Activated CD4-positive, alpha-beta T cell treated with anti-CD3 and anti-CD28 coated beads for 36 hours (primary cell): Measurements from ENCODE around the gene GPR62. TPM values are rescaled to one million over a fixed set of nuclear protein-coding genes. Genes with fewer than 3 reads are reported as not detected.

Source experiments
- ATAC-seq: fragments of 200-7000 bp; cut with Tn5 transposase; one replicate; pipeline ENCODE4 v1.10.0; 2021; ENCODE audit warnings: mild to moderate bottlenecking, moderate library complexity
- CTCF ChIA-PET: fragments of 350-600 bp; sonication (Branson Sonifier 250); formaldehyde crosslinking; loops from one replicate; lab custom pipeline; 2021; ENCODE audit warnings: antibody characterized with exemption; lab: Charles Lee
- POLR2A ChIA-PET: fragments of 350-600 bp; sonication (Branson Sonifier 250); formaldehyde crosslinking; loops from one replicate; lab custom pipeline; 2021; ENCODE audit warnings: antibody characterized with exemption, inconsistent platforms; lab: Charles Lee
- DNase-seq: peaks from one replicate; pipeline ENCODE4 v3.0.0-alpha.2; 2020
- H3K27ac Mint-ChIP-seq: one replicate; pipeline ENCODE4 v1.8.0; 2021; ENCODE audit warnings: mixed read lengths
- H3K27me3 Mint-ChIP-seq: one replicate; pipeline ENCODE4 v1.8.0; 2021; ENCODE audit warnings: mixed read lengths
- H3K36me3 Mint-ChIP-seq: one replicate; pipeline ENCODE4 v1.8.0; 2021; ENCODE audit warnings: low read depth, mixed read lengths
- H3K4me1 Mint-ChIP-seq: one replicate; pipeline ENCODE4 v1.8.0; 2021; ENCODE audit warnings: mixed read lengths
- H3K4me3 Mint-ChIP-seq: one replicate; pipeline ENCODE4 v1.8.0; 2021; ENCODE audit warnings: mild to moderate bottlenecking, moderate library complexity, mixed read lengths
- H3K9me3 Mint-ChIP-seq: one replicate; pipeline ENCODE4 v1.8.0; 2021; ENCODE audit warnings: low read depth, mixed read lengths
- intact Hi-C, 2 experiments: fragments of 100-400 bp; cut with DNase I in 1 of 2; cut with micrococcal nuclease in 1 of 2; formaldehyde crosslinking; loops; one replicate each; pipeline versions ENCODE4 v1.14.2 to v1.15.1; 2022 to 2024; cut with DNase I, micrococcal nuclease
- total RNA-seq, 2 experiments: library from RNA; stranded (reverse); gene quantifications; one replicate each; pipeline ENCODE4 v1.2.3, GENCODE V29; 2021

GPR62 gene
- total RNA-seq, 2 experiments from 2014 or later, result not detected

DNA sequence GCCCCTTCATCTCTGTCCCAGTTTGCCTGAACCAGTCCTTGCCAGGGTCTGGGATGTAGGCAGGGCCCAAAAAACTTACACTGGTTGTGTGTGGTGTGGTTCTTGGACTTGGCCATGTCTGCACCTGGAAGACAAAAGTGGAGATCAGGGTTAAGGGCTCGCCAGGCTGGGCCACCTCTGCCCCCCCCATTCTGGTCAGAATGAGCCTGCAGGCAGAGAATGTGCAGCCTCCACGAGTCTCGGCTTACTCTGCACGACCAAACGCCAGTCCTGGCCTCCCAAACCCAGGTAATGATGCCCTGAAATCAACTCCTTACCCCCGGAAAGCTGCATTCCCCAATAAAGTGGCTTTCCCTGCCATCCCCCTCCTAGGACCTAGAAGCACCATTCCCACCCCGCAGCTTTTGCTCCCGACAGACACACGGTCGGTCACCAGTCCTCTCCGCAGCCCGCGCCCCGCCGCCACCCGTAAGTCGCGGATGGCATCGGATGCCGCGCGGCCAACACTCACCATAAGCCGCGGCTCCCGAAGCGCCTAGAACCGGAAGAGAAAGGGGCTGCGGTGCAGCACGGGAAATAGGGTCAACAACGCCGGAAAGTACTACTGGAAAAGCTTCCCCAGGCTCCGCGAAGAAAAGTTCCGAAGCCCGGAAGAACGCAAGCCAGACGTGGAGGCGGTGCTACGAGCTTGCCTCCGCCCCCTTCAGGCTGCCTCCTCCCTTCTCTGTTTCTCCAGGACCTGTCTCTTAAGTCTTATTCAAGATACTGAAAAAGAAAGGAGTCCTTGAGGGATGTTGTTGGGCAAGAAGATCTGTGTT is 40.4 kb downstream of the GPR62 start, which contains the start of gene RPL29:
Gene RPL29 (minus strand): TSS at position 550 of the 818 bp plus-strand sequence. CDS start 434 bp downstream, at position 116.
- CTCF ChIA-PET, result interaction anchor here (0.7 to 2.4 kb wide), 15 partner anchors 13 to 159 kb away, joined by 3 to 24 read pairs (median 4); partner anchors contain the start of genes ABHD14B, ACY1, DUSP7 and PARP3

GRCh38 chr3:51997172-51997571 is 42.0 kb downstream of the GPR62 start:
- H3K27me3 Mint-ChIP-seq, result no peaks in the 10 kb centered on the region
- H3K4me3 Mint-ChIP-seq, result peak overlapping the region; percentile 5
- intact Hi-C loops, result loop anchor here (5.0 to 10.0 kb wide), 5 partner anchors 225 to 1645 kb away; partner anchors contain the start of genes CYB561D2 (in 1 of the 2), DCP1A (in 1 of the 2), MANF (in 1 of the 2) and NPRL2 (in 1 of the 2)
- peaks cover 25% of the 10 kb centered on the region for H3K4me1 Mint-ChIP-seq
- H3K27ac Mint-ChIP-seq, result peak overlapping the region; percentile 1
- no peaks in the 10 kb centered on the region for H3K9me3 Mint-ChIP-seq
- ATAC-seq, result no peak
- CTCF ChIA-PET, result interaction anchor here (1.4 kb wide), 1 partner anchor 342 kb away, joined by 6 read pairs; no protein-coding TSS in a partner anchor
- peaks cover 35% of the 10 kb centered on the region for H3K36me3 Mint-ChIP-seq
- POLR2A ChIA-PET, result no interaction called here
- no peak for DNase-seq

More for the DNA sequence above, 40.4 kb downstream of the GPR62 start, which contains the start of gene RPL29:
- H3K4me3 Mint-ChIP-seq, result peak within 1 kb of the TSS; percentile 100
- no peaks in the 10 kb centered on the region for H3K9me3 Mint-ChIP-seq
- intact Hi-C loops, result loop anchor here (1.0 to 10.0 kb wide), 12 partner anchors 12 to 1643 kb away; partner anchors contain the start of genes ABHD14B (in 2 of the 2), ACY1 (in 2 of the 2), PARP3 (in 2 of the 2) and WDR82 (in 2 of the 2)
- POLR2A ChIA-PET, result interaction anchor here (0.6 to 1.9 kb wide), 14 partner anchors 9 to 495 kb away, joined by 3 to 34 read pairs (median 5); partner anchors contain the start of genes ABHD14B, ACY1, DUSP7 and PARP3
- H3K27me3 Mint-ChIP-seq, result no peaks in the 10 kb centered on the region
- peak within 1 kb of the TSS; percentile 100 for H3K27ac Mint-ChIP-seq
- ATAC-seq (peak; percentile 95), DNase-seq (peak; percentile 96)
- H3K36me3 Mint-ChIP-seq, result peaks cover 46% of the 10 kb centered on the region
- H3K4me1 Mint-ChIP-seq, result peaks cover 26% of the 10 kb centered on the region

DNA sequence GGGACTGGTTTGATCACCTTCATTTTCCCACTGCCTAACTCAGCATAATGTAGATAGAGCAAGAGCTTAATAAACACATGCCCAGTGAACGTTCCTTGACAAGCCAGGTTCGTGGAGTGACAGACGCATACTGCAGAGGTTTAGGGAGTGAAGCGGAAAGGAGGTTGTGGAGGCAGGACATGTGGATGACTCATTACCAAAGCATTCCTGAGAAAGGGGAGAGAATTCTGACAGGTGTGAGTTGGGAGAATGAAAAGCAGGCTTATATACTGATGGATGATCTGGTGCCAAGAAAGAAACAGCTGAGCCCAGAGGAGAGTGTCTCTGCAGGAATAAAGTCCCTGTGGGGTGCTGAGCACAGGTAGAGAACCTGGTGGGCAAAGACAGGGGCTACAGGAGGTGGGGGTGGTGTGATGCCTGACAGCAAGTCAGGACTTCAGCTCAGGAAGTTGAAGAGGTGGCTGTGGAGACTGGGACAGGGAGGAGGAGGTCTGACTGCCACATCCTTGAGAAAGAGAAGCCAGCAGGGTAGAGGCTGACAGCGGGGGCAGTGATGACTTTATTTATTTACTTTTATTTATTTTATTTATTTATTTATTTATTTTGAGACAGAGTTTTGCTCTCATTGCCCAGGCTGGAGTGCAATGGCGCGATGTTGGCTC is 42.9 kb downstream of the GPR62 start:
- no peak for DNase-seq
- POLR2A ChIA-PET, result interaction anchor here (0.6 kb wide), 1 partner anchor 160 kb away, joined by 5 read pairs; no protein-coding TSS in a partner anchor
- no peak overlapping the region for H3K27ac Mint-ChIP-seq
- peaks cover 17% of the 10 kb centered on the region for H3K4me1 Mint-ChIP-seq
- intact Hi-C loops, result loop anchor here (5.0 to 10.0 kb wide), 5 partner anchors 224 to 1646 kb away; partner anchors contain the start of genes CYB561D2 (in 1 of the 2), DCP1A (in 1 of the 2), MANF (in 1 of the 2) and NPRL2 (in 1 of the 2)
- H3K4me3 Mint-ChIP-seq, result no peak overlapping the region
- H3K27me3 Mint-ChIP-seq, result no peaks in the 10 kb centered on the region
- CTCF ChIA-PET, result interaction anchor here (0.6 to 1.6 kb wide), 6 partner anchors 15 to 342 kb away, joined by 3 to 7 read pairs (median 6); partner anchors contain the start of genes ACY1, DUSP7 and WDR82
- ATAC-seq, result no peak
- H3K36me3 Mint-ChIP-seq, result peaks cover 27% of the 10 kb centered on the region
- H3K9me3 Mint-ChIP-seq, result no peaks in the 10 kb centered on the region

DNA sequence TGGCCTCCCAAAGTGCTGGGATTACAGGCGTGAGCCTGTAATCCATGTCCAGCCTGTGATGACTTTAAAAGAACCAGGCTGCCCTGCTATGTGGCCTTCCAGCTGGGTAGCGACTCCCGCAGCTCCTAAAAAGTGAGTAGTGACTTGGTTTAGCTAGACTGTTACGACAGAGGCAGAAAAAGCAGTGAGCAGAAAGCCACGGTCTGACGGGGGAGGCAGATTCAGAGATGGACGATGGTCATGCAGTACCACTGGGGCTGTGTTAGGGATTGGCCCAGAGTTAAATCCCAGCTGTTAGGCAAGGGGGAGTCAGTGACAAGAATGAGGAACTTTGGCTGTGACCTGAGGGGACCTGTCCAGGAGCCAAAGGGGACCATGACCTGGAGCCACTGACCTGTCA is 43.6 kb downstream of the GPR62 start:
- H3K9me3 Mint-ChIP-seq, result no peaks in the 10 kb centered on the region
- CTCF ChIA-PET, result interaction anchor here (0.6 to 1.6 kb wide), 7 partner anchors 16 to 341 kb away, joined by 3 to 7 read pairs (median 5); partner anchors contain the start of genes ACY1 and DUSP7
- POLR2A ChIA-PET, result interaction anchor here (0.6 to 0.7 kb wide), 2 partner anchors 159 to 842 kb away, joined by 3 to 5 read pairs; no protein-coding TSS in a partner anchor
- DNase-seq, result no peak
- peaks cover 13% of the 10 kb centered on the region for H3K4me1 Mint-ChIP-seq
- no peak overlapping the region for H3K4me3 Mint-ChIP-seq
- no peak for ATAC-seq
- no peak overlapping the region for H3K27ac Mint-ChIP-seq
- no peaks in the 10 kb centered on the region for H3K27me3 Mint-ChIP-seq
- peaks cover 21% of the 10 kb centered on the region for H3K36me3 Mint-ChIP-seq
- intact Hi-C loops, result loop anchor here (5.0 to 10.0 kb wide), 5 partner anchors 224 to 1646 kb away; partner anchors contain the start of genes CYB561D2 (in 1 of the 2), DCP1A (in 1 of the 2), MANF (in 1 of the 2) and NPRL2 (in 1 of the 2)

DNA sequence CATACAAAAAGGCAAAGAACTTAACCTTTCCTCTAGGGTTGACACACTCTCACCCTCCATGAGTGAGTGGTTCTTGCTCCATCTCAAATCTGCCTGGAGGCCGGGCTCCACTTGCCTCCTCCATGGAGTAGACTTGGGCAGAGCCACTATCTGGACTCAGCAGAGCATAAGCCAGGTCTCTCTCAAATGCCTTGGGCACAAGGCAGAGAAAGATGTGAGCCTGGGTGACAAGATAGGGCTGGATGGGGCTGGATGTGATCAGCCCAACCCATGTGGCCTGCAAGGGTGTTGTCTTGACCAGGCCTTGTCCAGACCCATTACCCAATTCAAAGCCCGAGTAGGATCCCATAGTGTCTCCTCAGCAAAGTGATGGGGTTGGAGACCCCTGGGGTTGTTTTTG is 44.7 kb downstream of the GPR62 start:
- POLR2A ChIA-PET, result no interaction called here
- H3K4me3 Mint-ChIP-seq, result no peak overlapping the region

GRCh38 chr3:52001443-52001974 is 46.3 kb downstream of the GPR62 start:
- no peaks in the 10 kb centered on the region for H3K27me3 Mint-ChIP-seq
- H3K27ac Mint-ChIP-seq, result no peak overlapping the region
- no peak overlapping the region for H3K4me3 Mint-ChIP-seq
- peak; percentile 97 for ATAC-seq
- peaks cover 16% of the 10 kb centered on the region for H3K4me1 Mint-ChIP-seq
- peak; percentile 91 for DNase-seq
- ChIA-PET POLR2A (no interaction called here), CTCF (interaction anchor here (0.5 to 6.3 kb wide), 26 partner anchors 9 to 446 kb away, joined by 3 to 76 read pairs (median 4); partner anchors contain the start of genes DUSP7 and POC1A)
- H3K9me3 Mint-ChIP-seq, result no peaks in the 10 kb centered on the region
- intact Hi-C loops, result loop anchor here (1.0 to 2.0 kb wide), 7 partner anchors 55 to 445 kb away; partner anchors contain the start of genes DUSP7 (in 1 of the 2) and PARP3 (in 1 of the 2)
- no peaks in the 10 kb centered on the region for H3K36me3 Mint-ChIP-seq

More for the DNA sequence above, 44.7 kb downstream of the GPR62 start:
- ATAC-seq (no peak), DNase-seq (no peak)
- Mint-ChIP-seq H3K27ac (no peak overlapping the region), H3K36me3 (peaks cover 10% of the 10 kb centered on the region), H3K27me3 (no peaks in the 10 kb centered on the region), H3K9me3 (no peaks in the 10 kb centered on the region), H3K4me1 (peaks cover 7% of the 10 kb centered on the region)
- intact Hi-C loops, result loop anchor here (2.0 to 10.0 kb wide), 7 partner anchors 57 to 1648 kb away; partner anchors contain the start of genes CYB561D2 (in 1 of the 2), DCP1A (in 1 of the 2), DUSP7 (in 1 of the 2) and MANF (in 1 of the 2)
- CTCF ChIA-PET, result interaction anchor here (0.7 to 6.3 kb wide), 5 partner anchors 18 to 413 kb away, joined by 3 to 76 read pairs (median 4); no protein-coding TSS in a partner anchor

DNA sequence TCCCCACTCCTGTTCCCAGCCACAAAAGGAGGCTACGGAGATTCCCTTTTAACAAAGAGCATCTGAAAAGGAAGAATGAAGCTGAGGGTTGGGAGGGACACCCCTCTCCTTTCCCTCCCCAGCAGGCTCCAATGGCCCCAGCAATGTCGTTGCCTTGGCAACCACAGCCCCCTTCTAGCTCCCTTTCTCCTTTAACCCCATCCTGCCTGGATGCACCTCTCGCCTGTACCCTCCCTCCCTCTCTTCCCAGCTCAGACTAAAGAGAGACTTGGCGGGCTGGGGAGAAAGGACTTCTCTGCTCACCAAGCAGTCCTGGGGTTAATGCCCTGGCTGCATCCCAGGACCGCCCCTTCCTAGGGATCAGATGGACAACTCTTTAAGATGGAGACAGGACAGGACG is 47.6 kb downstream of the GPR62 start:
- intact Hi-C loops, result no loop called here
- POLR2A ChIA-PET, result interaction anchor here (1.1 kb wide), 1 partner anchor 55 kb away, joined by 3 read pairs; no protein-coding TSS in a partner anchor
- Mint-ChIP-seq H3K9me3 (no peaks in the 10 kb centered on the region), H3K36me3 (no peaks in the 10 kb centered on the region), H3K27me3 (no peaks in the 10 kb centered on the region), H3K27ac (no peak overlapping the region), H3K4me3 (no peak overlapping the region), H3K4me1 (peaks cover 16% of the 10 kb centered on the region)
- DNase-seq (no peak), ATAC-seq (no peak)
- CTCF ChIA-PET, result interaction anchor here (0.7 to 6.3 kb wide), 10 partner anchors 11 to 445 kb away, joined by 3 to 76 read pairs (median 6); partner anchors contain the start of genes ACY1 and RRP9

- no peak overlapping the region for H3K4me3 Mint-ChIP-seq
- no peaks in the 10 kb centered on the region for H3K9me3 Mint-ChIP-seq
- H3K4me1 Mint-ChIP-seq, result peaks cover 16% of the 10 kb centered on the region
- intact Hi-C loops, result no loop called here
- H3K36me3 Mint-ChIP-seq, result no peaks in the 10 kb centered on the region
- ATAC-seq, result no peak
- no peak for DNase-seq
- ChIA-PET CTCF (interaction anchor here (0.5 to 6.3 kb wide), 9 partner anchors 22 to 1113 kb away, joined by 3 to 76 read pairs (median 4); partner anchors contain the start of genes ACY1 and RRP9), POLR2A (no interaction called here)
- no peaks in the 10 kb centered on the region for H3K27me3 Mint-ChIP-seq
- no peak overlapping the region for H3K27ac Mint-ChIP-seq
Measured at GRCh38 chr3:52004163-52004787, 49.1 kb downstream of the GPR62 start.

GRCh38 chr3:52004906-52005395 is 49.8 kb downstream of the GPR62 start:
- Mint-ChIP-seq H3K36me3 (no peaks in the 10 kb centered on the region), H3K9me3 (no peaks in the 10 kb centered on the region), H3K27me3 (no peaks in the 10 kb centered on the region), H3K27ac (no peak overlapping the region), H3K4me3 (no peak overlapping the region), H3K4me1 (peaks cover 16% of the 10 kb centered on the region)
- ChIA-PET POLR2A (no interaction called here), CTCF (interaction anchor here (0.6 to 6.3 kb wide), 3 partner anchors 49 to 128 kb away, joined by 4 to 76 read pairs (median 30); no protein-coding TSS in a partner anchor)
- no peak for DNase-seq
- intact Hi-C loops, result no loop called here
- ATAC-seq, result no peak
